SK-N-SH (cell line): ENCODE data around the gene GDPD1. TPM values are rescaled to one million over a fixed set of nuclear protein-coding genes. Genes with fewer than 3 reads are reported as not detected.

Source experiments
- CTCF ChIA-PET: fragments of 300-600, 350-600 bp; formaldehyde crosslinking; extraction: SDS; loops from one replicate; lab custom pipeline; 2021; lab: Yijun Ruan, JAX
- POLR2A ChIA-PET: fragments of 350-600 bp; sonication (Branson Sonifier 250); formaldehyde crosslinking; extraction: SDS; loops from one replicate; lab custom pipeline; 2020; ENCODE audit warnings: antibody characterized with exemption, inconsistent platforms; lab: Yijun Ruan, JAX
- DNase-seq: peaks from one replicate; pipeline ENCODE4 v3.0.0; 2012
- H2AFZ ChIP-seq: fragments of 200-600 bp; sonication (generic); 2 replicates; pipeline ENCODE4 v1.8.1; 2016; ENCODE audit warnings: antibody characterized with exemption, mild to moderate bottlenecking, low read depth
- H3F3A ChIP-seq: fragments of 200-600 bp; sonication (generic); replicated peaks from 2 replicates; pipeline ENCODE3; 2016; ENCODE audit warnings: antibody characterized with exemption, mild to moderate bottlenecking; ENCODE audit not compliant: insufficient read depth
- H3K27ac ChIP-seq, 2 experiments: fragments of 200-500 bp in 1 of 2; fragments of 200-600 bp in 1 of 2; sonication (Bioruptor generic) in 1 of 2; sonication (generic), shearing (Covaris generic) in 1 of 2; 2 replicates each; pipeline versions ENCODE4 v1.5.1 to v1.6.1; 2014 to 2016; ENCODE audit warnings: low read depth in 2 of 2, inconsistent platforms in 1 of 2, low read length in 1 of 2, mild to moderate bottlenecking in 1 of 2, mixed read lengths in 1 of 2
- H3K27me3 ChIP-seq: fragments of 200-600 bp; sonication (generic), shearing (Covaris generic); 2 replicates; pipeline ENCODE4 v1.6.1; 2016; ENCODE audit warnings: mixed run types; ENCODE audit not compliant: insufficient read depth
- H3K36me3 ChIP-seq, 2 experiments: fragments of 200-500 bp in 1 of 2; fragments of 200-600 bp in 1 of 2; sonication (Bioruptor generic) in 1 of 2; sonication (generic) in 1 of 2; replicated peaks in 1 of 2; 2 replicates each; pipeline versions ENCODE3 to v1.5.1; 2014 to 2016; ENCODE audit warnings: low read length in 1 of 2, mild to moderate bottlenecking in 1 of 2; ENCODE audit not compliant: insufficient read depth in 2 of 2, control insufficient read depth in 1 of 2
- H3K4me1 ChIP-seq, 2 experiments: fragments of 200-500 bp in 1 of 2; fragments of 200-600 bp in 1 of 2; sonication (Bioruptor generic) in 1 of 2; sonication (generic), shearing (Covaris generic) in 1 of 2; 2 replicates each; pipeline versions ENCODE4 v1.5.1 to v1.6.1; 2014 to 2016; ENCODE audit warnings: low read depth in 1 of 2, low read length in 1 of 2, mixed run types in 1 of 2; ENCODE audit not compliant: insufficient read depth in 2 of 2, control insufficient read depth in 1 of 2
- H3K4me2 ChIP-seq: fragments of 200-600 bp; sonication (generic), shearing (Covaris generic); 2 replicates; pipeline ENCODE4 v1.6.1; 2017; ENCODE audit warnings: mixed run types
- H3K4me3 ChIP-seq, 2 experiments: fragments of 200-500 bp in 1 of 2; fragments of 200-600 bp in 1 of 2; sonication (Bioruptor generic) in 1 of 2; sonication (generic), shearing (Covaris generic) in 1 of 2; 2 replicates each; pipeline versions ENCODE4 v1.5.1 to v1.8.1; 2014 to 2016; ENCODE audit warnings: low read depth in 2 of 2, inconsistent platforms in 1 of 2, low read length in 1 of 2, mild to moderate bottlenecking in 1 of 2, mixed read lengths in 1 of 2, moderate library complexity in 1 of 2
- H3K79me2 ChIP-seq: fragments of 200-600 bp; sonication (generic); 2 replicates; pipeline ENCODE4 v1.8.1; 2017; ENCODE audit warnings: mild to moderate bottlenecking; ENCODE audit not compliant: insufficient read depth
- H3K9ac ChIP-seq: fragments of 200-600 bp; sonication (generic); 2 replicates; pipeline ENCODE4 v1.6.1; 2017; ENCODE audit warnings: mixed run types
- H3K9me2 ChIP-seq: fragments of 200-600 bp; sonication (generic); 2 replicates; pipeline ENCODE4 v1.6.1; 2017; ENCODE audit warnings: mixed run types
- H3K9me3 ChIP-seq: fragments of 200-600 bp; sonication (generic); 2 replicates; pipeline ENCODE4 v1.6.1; 2017; ENCODE audit warnings: mixed run types, mild to moderate bottlenecking, moderate library complexity
- H4K20me1 ChIP-seq: fragments of 200-600 bp; sonication (generic); 2 replicates; pipeline ENCODE4 v1.6.1; 2017; ENCODE audit warnings: mild to moderate bottlenecking, mixed run types; ENCODE audit not compliant: insufficient read depth
- CHD2 ChIP-seq: fragments of 150-350 bp; IDR thresholded peaks from 2 replicates; pipeline ENCODE4 v1.6.1; 2018; ENCODE audit warnings: low read length; ENCODE audit not compliant: partially characterized antibody
- EP300 ChIP-seq, 2 experiments: IDR thresholded peaks; 2 replicates each; pipeline versions ENCODE4 v1.4.0 to v1.6.1; 2012; ENCODE audit warnings: borderline replicate concordance in 1 of 2, low read depth in 1 of 2, low read length in 1 of 2
- FOXJ3 ChIP-seq: sonication (generic); formaldehyde crosslinking; IDR thresholded peaks from 2 replicates; pipeline ENCODE4 v1.5.1; 2020; ENCODE audit warnings: mild to moderate bottlenecking, missing genetic modification reagents
- FOXM1 ChIP-seq: IDR thresholded peaks from 2 replicates; pipeline ENCODE4 v1.4.0; 2012; ENCODE audit warnings: low read depth, mild to moderate bottlenecking
- GABPA ChIP-seq: IDR thresholded peaks from 2 replicates; pipeline ENCODE4 v1.4.0; 2012; ENCODE audit warnings: low read depth, mild to moderate bottlenecking
- MXI1 ChIP-seq: IDR thresholded peaks from 2 replicates; pipeline ENCODE4 v1.6.1; 2012; ENCODE audit warnings: mild to moderate bottlenecking, low read depth, low read length, improper control_type of control experiment
- NFIC ChIP-seq: IDR thresholded peaks from 2 replicates; pipeline ENCODE4 v1.4.0; 2012; ENCODE audit warnings: borderline replicate concordance
- NRF1 ChIP-seq: IDR thresholded peaks from 2 replicates; pipeline ENCODE4 v1.6.1; 2012; ENCODE audit warnings: low read depth, mild to moderate bottlenecking, low read length
- REST ChIP-seq: IDR thresholded peaks from 2 replicates; pipeline ENCODE4 v1.6.1; 2012; ENCODE audit warnings: mild to moderate bottlenecking, low read depth, low read length, moderate library complexity
- RXRA ChIP-seq: IDR thresholded peaks from 2 replicates; pipeline ENCODE4 v1.4.0; 2012; ENCODE audit warnings: low read depth, mild to moderate bottlenecking, borderline replicate concordance
- SIN3A ChIP-seq: IDR thresholded peaks from 2 replicates; pipeline ENCODE4 v1.6.1; 2012; ENCODE audit warnings: low read depth, mild to moderate bottlenecking, low read length, moderate library complexity, borderline replicate concordance
- SMC3 ChIP-seq: IDR thresholded peaks from 2 replicates; pipeline ENCODE4 v1.6.1; 2012; ENCODE audit warnings: low read depth, low read length, improper control_type of control experiment
- TAF1 ChIP-seq: IDR thresholded peaks from 2 replicates; pipeline ENCODE4 v1.6.1; 2012; ENCODE audit warnings: low read depth, mild to moderate bottlenecking, low read length, moderate library complexity, borderline replicate concordance
- TCF12 ChIP-seq: IDR thresholded peaks from 2 replicates; pipeline ENCODE4 v1.4.0; 2012
- USF2 ChIP-seq: fragments of 150-350 bp; IDR thresholded peaks from 2 replicates; pipeline ENCODE4 v1.6.1; 2017; ENCODE audit warnings: antibody characterized with exemption, low read length, low read depth, borderline replicate concordance
- WGBS: methylation state at CpG from one replicate; pipeline ENCODE4 v1.1.6; 2017; ENCODE audit warnings: low lambda C conversion rate; 5-methylcytosine and 5-hydroxymethylcytosine counted together
- polyA plus RNA-seq, 3 experiments: library from polyadenylated mRNA; depleted of rRNA; stranded (reverse); fragments of >200 nt; gene quantifications; 2 replicates each; pipeline ENCODE4 v1.2.3, GENCODE V29; 2012
- TF ChIP-seq, protein P1 (sequence below): fragments of 200-600 bp; sonication (generic); IDR thresholded peaks from 2 replicates; pipeline ENCODE4 v1.6.1; 2017; ENCODE audit warnings: antibody characterized with exemption, mild to moderate bottlenecking, moderate library complexity
- TF ChIP-seq, protein P2 (sequence below): IDR thresholded peaks from 2 replicates; pipeline ENCODE4; 2012

Gene GDPD1
- polyA plus RNA-seq, 1 of the 3 experiments (the other 2 are of a cell fraction): 1.5 TPM

DNA sequence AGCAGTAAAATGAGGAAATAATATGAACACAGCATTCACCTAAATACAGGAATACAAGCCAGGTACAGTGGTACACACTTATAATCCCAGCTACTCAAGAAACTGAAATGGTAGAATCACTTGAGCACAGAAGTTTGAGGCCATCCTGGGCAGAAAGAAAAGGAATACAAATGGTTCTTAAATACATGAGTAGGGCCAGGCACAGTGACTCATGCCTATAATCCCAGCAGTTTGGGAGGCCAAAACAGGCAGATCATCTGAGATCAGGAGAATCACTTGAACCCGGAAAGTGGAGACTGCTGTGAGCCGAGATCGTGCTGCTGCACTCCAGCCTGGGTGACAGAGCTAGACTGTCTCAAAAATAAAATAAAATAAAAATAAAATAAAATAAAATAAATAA lies 33.5 kb upstream of the GDPD1 start (continued):
- TF ChIP-seq REST: no peak
- no peak for TF ChIP-seq FOXJ3 (CRISPR knock-in tag)
- TF ChIP-seq MXI1: no peak
- TF ChIP-seq, protein P1, sequence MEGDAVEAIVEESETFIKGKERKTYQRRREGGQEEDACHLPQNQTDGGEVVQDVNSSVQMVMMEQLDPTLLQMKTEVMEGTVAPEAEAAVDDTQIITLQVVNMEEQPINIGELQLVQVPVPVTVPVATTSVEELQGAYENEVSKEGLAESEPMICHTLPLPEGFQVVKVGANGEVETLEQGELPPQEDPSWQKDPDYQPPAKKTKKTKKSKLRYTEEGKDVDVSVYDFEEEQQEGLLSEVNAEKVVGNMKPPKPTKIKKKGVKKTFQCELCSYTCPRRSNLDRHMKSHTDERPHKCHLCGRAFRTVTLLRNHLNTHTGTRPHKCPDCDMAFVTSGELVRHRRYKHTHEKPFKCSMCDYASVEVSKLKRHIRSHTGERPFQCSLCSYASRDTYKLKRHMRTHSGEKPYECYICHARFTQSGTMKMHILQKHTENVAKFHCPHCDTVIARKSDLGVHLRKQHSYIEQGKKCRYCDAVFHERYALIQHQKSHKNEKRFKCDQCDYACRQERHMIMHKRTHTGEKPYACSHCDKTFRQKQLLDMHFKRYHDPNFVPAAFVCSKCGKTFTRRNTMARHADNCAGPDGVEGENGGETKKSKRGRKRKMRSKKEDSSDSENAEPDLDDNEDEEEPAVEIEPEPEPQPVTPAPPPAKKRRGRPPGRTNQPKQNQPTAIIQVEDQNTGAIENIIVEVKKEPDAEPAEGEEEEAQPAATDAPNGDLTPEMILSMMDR: no peak

DNA sequence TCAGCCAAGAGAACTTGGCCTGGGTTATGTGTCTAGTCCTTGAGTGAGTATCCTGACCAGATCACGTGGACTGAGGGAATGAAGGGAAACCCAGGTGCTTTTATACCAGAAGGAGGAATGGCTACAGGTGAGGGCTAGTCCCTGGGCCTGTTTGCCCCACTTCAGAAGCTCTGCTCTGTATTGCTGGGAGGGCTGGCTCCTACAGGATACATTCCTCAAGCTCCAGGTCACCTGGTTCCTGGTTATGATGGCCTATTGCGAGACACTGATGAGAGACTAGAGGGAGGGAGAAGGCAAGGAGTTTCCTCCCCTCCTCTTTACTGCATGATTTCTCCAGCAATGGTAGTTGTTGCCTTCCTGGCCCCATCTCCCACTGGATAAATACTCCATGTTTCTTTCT lies 29.5 kb upstream of the GDPD1 start:
- Histone ChIP-seq H3K4me2 (no peak overlapping the region), H3K9ac (no peak overlapping the region), H3K4me3 (no peak overlapping the region), H3K27me3 (no peaks in the 10 kb centered on the region), H3K4me1 (no peaks in the 10 kb centered on the region), H2AFZ (no peak overlapping the region), H3K9me3 (no peaks in the 10 kb centered on the region), H3F3A (no peaks in the 10 kb centered on the region), H3K79me2 (no peaks in the 10 kb centered on the region), H4K20me1 (no peaks in the 10 kb centered on the region), H3K27ac (no peak overlapping the region), H3K36me3 (peaks cover 12 to 24% of the 10 kb centered on the region in 2 experiments), H3K9me2 (no peaks in the 10 kb centered on the region)
- WGBS: 95% methylated on average over 2 of the region's 2 CpGs
- ChIA-PET POLR2A (interaction anchor here (0.6 kb wide), 1 partner anchor 12 kb away, joined by 3 read pairs; no protein-coding TSS in a partner anchor), CTCF (interaction anchor here (0.7 to 2.3 kb wide), 3 partner anchors 24 to 672 kb away, joined by 3 to 7 read pairs (median 5); no protein-coding TSS in a partner anchor)
- no peak for DNase-seq
- TF ChIP-seq RXRA: no peak
- no peak for TF ChIP-seq SIN3A
- TF ChIP-seq CHD2: no peak
- no peak for TF ChIP-seq EP300 (IDR thresholded peaks at IDR 0.05; ENCODE audit: borderline replicate concordance in 1 of 2, low read depth in 1 of 2, low read length in 1 of 2)
- no peak for TF ChIP-seq NFIC
- TF ChIP-seq MXI1: no peak
- TF ChIP-seq SMC3: no peak
- no peak for TF ChIP-seq NRF1
- TF ChIP-seq GABPA: no peak
- no peak for TF ChIP-seq FOXM1
- no peak for TF ChIP-seq USF2
- no peak for TF ChIP-seq TAF1
- TF ChIP-seq, protein P2, sequence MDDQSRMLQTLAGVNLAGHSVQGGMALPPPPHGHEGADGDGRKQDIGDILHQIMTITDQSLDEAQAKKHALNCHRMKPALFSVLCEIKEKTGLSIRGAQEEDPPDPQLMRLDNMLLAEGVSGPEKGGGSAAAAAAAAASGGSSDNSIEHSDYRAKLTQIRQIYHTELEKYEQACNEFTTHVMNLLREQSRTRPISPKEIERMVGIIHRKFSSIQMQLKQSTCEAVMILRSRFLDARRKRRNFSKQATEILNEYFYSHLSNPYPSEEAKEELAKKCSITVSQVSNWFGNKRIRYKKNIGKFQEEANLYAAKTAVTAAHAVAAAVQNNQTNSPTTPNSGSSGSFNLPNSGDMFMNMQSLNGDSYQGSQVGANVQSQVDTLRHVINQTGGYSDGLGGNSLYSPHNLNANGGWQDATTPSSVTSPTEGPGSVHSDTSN: no peak
- no peak for TF ChIP-seq TCF12
